ENCODE data around the gene NOPCHAP1. TPM values are rescaled to one million over a fixed set of nuclear protein-coding genes. Genes with fewer than 3 reads are reported as not detected.

The NOPCHAP1 gene
- total RNA-seq, 2 experiments from 2014 or later, result 12.1 to 33.9 TPM

- no peak overlapping the region for H3K4me2 ChIP-seq (ENCODE audit: low read length)
- POLR2A ChIA-PET, result interaction anchor here (0.9 kb wide), 1 partner anchor 28 kb away, joined by 4 read pairs; no protein-coding TSS in a partner anchor
Measured at GRCh38 chr12:104952816-104953215, 33.3 kb upstream of the NOPCHAP1 start.

GRCh38 chr12:104953323-104953722, 32.8 kb upstream of the NOPCHAP1 start:
- Histone ChIP-seq H3K9me3 (ENCODE audit: low read length) (no peaks in the 10 kb centered on the region), H3K9me2 (ENCODE audit: insufficient read depth, low read length) (no peaks in the 10 kb centered on the region), H4K20me1 (ENCODE audit: insufficient read depth, low read length) (no peaks in the 10 kb centered on the region), H3K79me2 (ENCODE audit: insufficient read depth, low read depth, low read length) (0 out of 2 replicates have a peak, but pooled peaks cover 4% of the 10 kb centered on the region), H3K4me1 (ENCODE audit: insufficient read depth, low read length, poor library complexity, severe bottlenecking) (peaks cover 10% of the 10 kb centered on the region), H3K27ac (ENCODE audit: low read depth, low read length, poor library complexity, severe bottlenecking) (no peak overlapping the region), H3K4me2 (ENCODE audit: low read length) (no peak overlapping the region), H2AFZ (ENCODE audit: low read length) (no peak overlapping the region), H3K36me3 (ENCODE audit: insufficient read depth, low read length) (no peaks in the 10 kb centered on the region), H3K4me3 (ENCODE audit: low read depth, low read length, poor library complexity, severe bottlenecking) (no peak overlapping the region)
- DNase-seq (ENCODE audit: low spot score), result no peak
- TF ChIP-seq EZH2phosphoT487 (IDR thresholded peaks at IDR 0.05; ENCODE audit: borderline replicate concordance, low read depth, low read length) (no peak), CTCF (conservative IDR thresholded peaks at IDR 0.05; ENCODE audit: low read length) (no peak)
- ChIA-PET CTCF (ENCODE audit: unreplicated experiment) (no interaction called here), POLR2A (interaction anchor here (0.9 to 1.5 kb wide), 2 partner anchors 13 to 27 kb away, joined by 3 to 4 read pairs; no protein-coding TSS in a partner anchor)
- BruUV-seq (replicated peaks), result no TSS peak
- intact Hi-C loops (cut with micrococcal nuclease; ENCODE audit: unreplicated experiment), result no loop called here

More at GRCh38 chr12:104952816-104953215, 33.3 kb upstream of the NOPCHAP1 start:
- H3K4me3 ChIP-seq (ENCODE audit: low read depth, low read length, poor library complexity, severe bottlenecking), result no peak overlapping the region
- no peak for DNase-seq (ENCODE audit: low spot score)
- no peak overlapping the region for H3K27ac ChIP-seq (ENCODE audit: low read depth, low read length, poor library complexity, severe bottlenecking)
- H3K36me3 ChIP-seq (ENCODE audit: insufficient read depth, low read length), result no peaks in the 10 kb centered on the region
- CTCF ChIA-PET (ENCODE audit: unreplicated experiment), result no interaction called here
- intact Hi-C loops (cut with micrococcal nuclease; ENCODE audit: unreplicated experiment), result no loop called here
- peaks cover 10% of the 10 kb centered on the region for H3K4me1 ChIP-seq (ENCODE audit: insufficient read depth, low read length, poor library complexity, severe bottlenecking)
- no peak overlapping the region for H2AFZ ChIP-seq (ENCODE audit: low read length)
- 0 out of 2 replicates have a peak, but pooled peaks cover 4% of the 10 kb centered on the region for H3K79me2 ChIP-seq (ENCODE audit: insufficient read depth, low read depth, low read length)
- BruUV-seq (replicated peaks), result no TSS peak
- H3K9me3 ChIP-seq (ENCODE audit: low read length), result no peaks in the 10 kb centered on the region
- no peak for TF ChIP-seq CTCF (conservative IDR thresholded peaks at IDR 0.05; ENCODE audit: low read length)
- TF ChIP-seq EZH2phosphoT487 (IDR thresholded peaks at IDR 0.05; ENCODE audit: borderline replicate concordance, low read depth, low read length), result no peak
- no peaks in the 10 kb centered on the region for H3K9me2 ChIP-seq (ENCODE audit: insufficient read depth, low read length)
- H4K20me1 ChIP-seq (ENCODE audit: insufficient read depth, low read length), result no peaks in the 10 kb centered on the region

- Histone ChIP-seq H2AFZ (ENCODE audit: low read length) (no peak overlapping the region), H3K79me2 (ENCODE audit: insufficient read depth, low read depth, low read length) (0 out of 2 replicates have a peak, but pooled peaks cover 4% of the 10 kb centered on the region), H3K4me2 (ENCODE audit: low read length) (no peak overlapping the region), H3K9me2 (ENCODE audit: insufficient read depth, low read length) (no peaks in the 10 kb centered on the region), H3K9me3 (ENCODE audit: low read length) (no peaks in the 10 kb centered on the region), H4K20me1 (ENCODE audit: insufficient read depth, low read length) (no peaks in the 10 kb centered on the region), H3K4me3 (ENCODE audit: low read depth, low read length, poor library complexity, severe bottlenecking) (no peak overlapping the region), H3K36me3 (ENCODE audit: insufficient read depth, low read length) (no peaks in the 10 kb centered on the region), H3K4me1 (ENCODE audit: insufficient read depth, low read length, poor library complexity, severe bottlenecking) (peaks cover 22% of the 10 kb centered on the region), H3K27ac (ENCODE audit: low read depth, low read length, poor library complexity, severe bottlenecking) (no peak overlapping the region)
- DNase-seq (ENCODE audit: low spot score), result no peak
- POLR2A ChIA-PET, result interaction anchor here (0.7 to 1.2 kb wide), 2 partner anchors 15 to 982 kb away, joined by 3 to 4 read pairs; no protein-coding TSS in a partner anchor
- TF ChIP-seq EZH2phosphoT487 (IDR thresholded peaks at IDR 0.05; ENCODE audit: borderline replicate concordance, low read depth, low read length) (no peak), CTCF (conservative IDR thresholded peaks at IDR 0.05; ENCODE audit: low read length) (no peak)
- no TSS peak for BruUV-seq (replicated peaks)
- CTCF ChIA-PET (ENCODE audit: unreplicated experiment), result no interaction called here
- intact Hi-C loops (cut with micrococcal nuclease; ENCODE audit: unreplicated experiment), result loop anchor here (5.0 kb wide), 2 partner anchors 573 to 668 kb away; no protein-coding TSS in a partner anchor
Measured at GRCh38 chr12:104955703-104956102, 30.4 kb upstream of the NOPCHAP1 start.

All from OCI-LY7 (cell line).